GM12873 (cell line): Measurements from ENCODE around the gene LAMA2.

Experiments
- TF ChIP-seq, protein P1 (sequence below): IDR thresholded peaks from 2 replicates; pipeline ENCODE4 v1.5.1; 2012; ENCODE audit warnings: low read depth, mild to moderate bottlenecking, moderate library complexity, low read length, control low read depth; ENCODE audit not compliant: insufficient read depth; ENCODE audit errors: missing control alignments

The LAMA2 gene

DNA sequence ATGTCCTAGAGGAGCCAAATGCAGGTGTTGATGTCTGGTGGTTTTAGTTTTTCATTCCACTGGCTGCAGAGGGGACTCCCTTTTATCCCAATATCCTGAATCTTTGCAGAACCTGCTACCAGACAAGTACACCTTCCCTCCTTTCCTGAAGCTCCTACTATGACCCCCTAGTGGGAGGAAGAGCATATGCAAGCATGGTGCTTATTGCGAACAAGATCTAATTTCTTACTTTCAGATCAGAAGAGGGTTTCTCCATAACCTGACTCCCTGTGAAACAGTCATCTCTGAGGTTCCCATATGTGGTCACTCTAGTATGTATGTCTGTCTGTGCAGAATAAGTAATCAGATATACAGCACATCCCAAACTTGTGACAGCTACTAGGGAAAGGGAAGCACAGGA, 549.8 kb downstream of the LAMA2 start:
- TF ChIP-seq, protein P1, sequence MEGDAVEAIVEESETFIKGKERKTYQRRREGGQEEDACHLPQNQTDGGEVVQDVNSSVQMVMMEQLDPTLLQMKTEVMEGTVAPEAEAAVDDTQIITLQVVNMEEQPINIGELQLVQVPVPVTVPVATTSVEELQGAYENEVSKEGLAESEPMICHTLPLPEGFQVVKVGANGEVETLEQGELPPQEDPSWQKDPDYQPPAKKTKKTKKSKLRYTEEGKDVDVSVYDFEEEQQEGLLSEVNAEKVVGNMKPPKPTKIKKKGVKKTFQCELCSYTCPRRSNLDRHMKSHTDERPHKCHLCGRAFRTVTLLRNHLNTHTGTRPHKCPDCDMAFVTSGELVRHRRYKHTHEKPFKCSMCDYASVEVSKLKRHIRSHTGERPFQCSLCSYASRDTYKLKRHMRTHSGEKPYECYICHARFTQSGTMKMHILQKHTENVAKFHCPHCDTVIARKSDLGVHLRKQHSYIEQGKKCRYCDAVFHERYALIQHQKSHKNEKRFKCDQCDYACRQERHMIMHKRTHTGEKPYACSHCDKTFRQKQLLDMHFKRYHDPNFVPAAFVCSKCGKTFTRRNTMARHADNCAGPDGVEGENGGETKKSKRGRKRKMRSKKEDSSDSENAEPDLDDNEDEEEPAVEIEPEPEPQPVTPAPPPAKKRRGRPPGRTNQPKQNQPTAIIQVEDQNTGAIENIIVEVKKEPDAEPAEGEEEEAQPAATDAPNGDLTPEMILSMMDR: peak; percentile 48

DNA sequence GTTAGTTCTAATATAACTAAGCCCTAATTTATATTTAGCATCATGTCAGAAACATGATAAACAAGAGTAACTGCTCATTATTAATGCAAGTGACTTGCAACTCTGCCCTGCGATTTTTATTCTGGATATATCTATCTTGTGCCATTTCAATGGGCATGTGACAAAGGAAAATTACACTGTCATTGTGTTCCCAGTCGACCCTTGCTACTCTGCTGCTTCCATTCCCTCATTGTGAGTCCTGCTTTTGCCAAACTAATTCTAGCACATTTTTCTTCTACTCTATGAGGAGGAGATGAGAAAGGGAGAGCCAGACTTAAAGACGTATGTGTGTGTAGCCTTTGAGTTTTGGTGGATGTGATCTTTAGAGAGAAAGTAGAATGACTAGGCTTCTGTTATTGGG, 551.2 kb downstream of the LAMA2 start:
- TF ChIP-seq, protein P1: no peak

DNA sequence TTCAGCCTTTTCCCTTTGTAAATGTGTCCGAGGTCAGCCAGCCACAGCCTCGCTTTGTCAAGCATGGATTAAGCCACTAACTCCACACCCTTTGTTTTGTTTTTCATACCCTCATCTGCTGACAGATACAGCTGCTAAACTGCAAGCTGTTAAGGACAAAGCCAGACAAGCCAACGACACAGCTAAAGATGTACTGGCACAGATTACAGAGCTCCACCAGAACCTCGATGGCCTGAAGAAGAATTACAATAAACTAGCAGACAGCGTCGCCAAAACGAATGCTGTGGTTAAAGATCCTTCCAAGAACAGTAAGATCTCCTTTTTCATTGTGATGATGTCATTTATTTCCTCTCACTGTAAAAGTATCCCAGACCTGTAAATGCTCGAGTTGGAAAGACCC, 557.8 kb downstream of the LAMA2 start:
- TF ChIP-seq, protein P1: no peak

DNA sequence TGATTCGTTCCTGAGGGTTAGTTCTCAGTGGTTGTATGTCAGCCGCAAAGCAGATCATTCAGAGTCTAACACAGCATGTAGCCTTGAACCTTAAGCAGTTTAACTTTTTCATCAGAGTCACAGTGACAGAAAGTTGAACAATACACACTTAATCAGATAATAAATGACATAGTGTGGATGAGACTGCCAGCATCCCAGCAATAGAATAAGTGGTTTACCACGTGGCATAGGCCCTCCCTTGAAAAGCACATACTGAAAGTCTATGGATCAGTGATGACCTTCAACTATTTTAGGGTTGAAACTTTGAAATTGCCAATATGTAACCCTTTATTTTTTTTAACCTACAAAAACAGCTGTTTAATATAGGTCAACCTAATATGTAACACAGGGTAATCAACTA, 561.7 kb downstream of the LAMA2 start:
- TF ChIP-seq, protein P1: no peak

DNA sequence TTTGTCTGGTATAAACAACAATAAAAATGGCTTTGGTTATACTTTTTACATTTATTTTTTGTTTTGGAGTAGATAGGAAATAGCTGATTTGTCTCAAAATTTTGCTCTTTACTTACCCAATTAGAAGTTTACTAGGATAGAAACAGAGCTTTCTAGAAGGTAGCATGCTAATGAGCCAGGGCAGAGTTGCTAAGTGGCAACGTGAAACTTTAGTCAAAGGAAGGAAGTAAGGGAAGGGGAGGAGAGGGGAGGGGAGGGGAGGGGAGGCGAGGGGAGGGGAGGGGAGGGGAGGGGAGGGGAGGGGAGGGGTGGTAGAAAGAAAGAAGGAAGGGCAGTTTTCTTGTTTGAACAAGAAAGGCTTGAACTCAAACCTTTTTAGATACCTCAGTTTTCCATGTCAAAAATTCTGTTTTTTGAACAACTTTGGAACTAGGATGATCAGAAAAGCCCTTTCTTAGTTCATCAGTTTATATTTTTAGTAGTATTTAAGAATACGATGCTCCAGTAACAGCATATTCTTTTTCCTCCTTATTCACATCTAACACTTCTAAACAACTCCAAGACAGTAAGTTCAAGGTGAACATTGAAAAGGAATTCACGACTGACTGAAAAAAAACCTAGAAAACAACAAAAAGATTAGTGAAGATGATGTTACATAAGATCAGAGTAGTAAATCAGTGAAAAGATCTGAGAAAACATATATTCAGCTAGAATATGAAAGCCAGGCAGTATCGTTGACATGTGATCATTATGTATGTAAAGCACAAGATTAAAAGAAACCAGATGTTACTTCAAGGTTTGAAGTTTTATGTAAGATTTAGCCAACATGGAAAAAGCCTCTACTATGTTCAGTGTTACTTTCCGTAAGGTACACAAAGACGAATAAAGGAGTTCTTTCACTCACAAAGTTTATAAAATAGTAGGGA, 563.6 kb downstream of the LAMA2 start:
- TF ChIP-seq, protein P1: no peak

DNA sequence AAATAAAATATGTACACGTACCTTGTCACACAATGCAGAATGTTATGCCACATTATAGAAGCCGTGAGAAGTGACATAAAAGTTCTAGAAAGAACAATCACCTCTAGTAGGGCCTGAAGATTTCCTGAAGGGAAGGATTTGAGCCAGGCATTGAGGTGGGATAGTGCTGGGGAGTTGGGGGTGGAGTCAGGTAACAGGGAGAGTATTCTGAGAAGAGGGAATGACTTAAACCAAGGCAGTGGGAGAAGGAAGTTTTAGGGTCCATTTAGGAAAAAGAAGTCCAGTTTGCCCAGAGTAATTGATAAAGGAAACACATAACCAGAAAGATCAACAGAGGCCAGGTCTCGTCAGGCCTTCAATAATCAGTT, 564.2 kb downstream of the LAMA2 start:
- TF ChIP-seq, protein P1: no peak

DNA sequence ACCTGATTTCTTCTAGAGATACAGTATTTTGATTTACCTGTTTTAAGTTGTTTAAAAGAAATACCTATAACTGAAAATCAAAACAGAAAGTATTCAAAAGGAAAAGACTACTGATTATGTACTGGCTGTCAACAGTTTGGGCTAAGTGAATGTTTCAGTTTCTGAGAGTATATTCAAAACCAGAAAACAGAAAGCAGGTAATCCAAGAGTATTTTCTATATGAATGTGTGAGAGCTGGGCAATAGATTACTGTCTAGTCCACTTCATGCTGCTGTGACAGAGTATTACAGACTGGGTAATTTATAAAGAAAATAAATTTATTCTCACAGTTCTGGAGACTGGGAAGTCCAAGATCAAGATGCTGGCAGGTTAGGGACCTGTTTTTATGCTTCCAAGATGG, 566.0 kb downstream of the LAMA2 start:
- TF ChIP-seq, protein P1: no peak
